OCI-LY7 (cell line): ENCODE measurements around the gene C2CD5. TPM values are rescaled to one million over a fixed set of nuclear protein-coding genes. Genes with fewer than 3 reads are reported as not detected.

ENCODE experiments used
- Bru-seq: library from RNA; stranded (reverse); fragments of 400-500 nt; gene quantifications from one replicate; lab custom pipeline; 2021; lab: Mats Ljungman, UMichigan
- BruChase-seq, 2 experiments: library from RNA; stranded (reverse); fragments of 400-500 nt; gene quantifications; one replicate each; lab custom pipeline; 2021; lab: Mats Ljungman, UMichigan
- BruUV-seq: library from RNA; stranded (reverse); fragments of 400-500 nt; replicated peaks from 2 replicates; lab custom pipeline; 2021; lab: Mats Ljungman, UMichigan
- CTCF ChIA-PET: fragments of 300-600 bp; sonication (Branson Sonifier 250); formaldehyde crosslinking; loops from one replicate; lab custom pipeline; 2022; ENCODE audit warnings: antibody characterized with exemption; ENCODE audit not compliant: unreplicated experiment; lab: Charles Lee
- POLR2A ChIA-PET: fragments of 300-600 bp; sonication (Branson Sonifier 250); formaldehyde crosslinking; loops from one replicate; lab custom pipeline; 2022; ENCODE audit warnings: antibody characterized with exemption; lab: Charles Lee
- DNase-seq: peaks from one replicate; pipeline ENCODE4 v3.0.0-alpha.2; 2015; ENCODE audit warnings: low spot score
- H2AFZ ChIP-seq: fragments of 200-600 bp; sonication (generic), shearing (Covaris generic); 2 replicates; pipeline ENCODE4 v1.6.1; 2014; ENCODE audit warnings: mild to moderate bottlenecking, antibody characterized with exemption, low read length, moderate library complexity
- H3K27ac ChIP-seq: fragments of 200-600 bp; sonication (generic); 2 replicates; pipeline ENCODE4 v1.5.1; 2014; ENCODE audit warnings: mixed run types, low read depth, mild to moderate bottlenecking, moderate library complexity, low read length, inconsistent platforms; ENCODE audit not compliant: poor library complexity, severe bottlenecking
- H3K36me3 ChIP-seq: fragments of 200-600 bp; sonication (generic); 2 replicates; pipeline ENCODE4 v1.6.1; 2014; ENCODE audit warnings: mild to moderate bottlenecking, antibody characterized with exemption, low read length, moderate library complexity, mixed read lengths; ENCODE audit not compliant: insufficient read depth
- H3K4me1 ChIP-seq: fragments of 200-600 bp; sonication (generic); 2 replicates; pipeline ENCODE4 v1.5.1; 2014; ENCODE audit warnings: mild to moderate bottlenecking, low read length; ENCODE audit not compliant: insufficient read depth, poor library complexity, severe bottlenecking
- H3K4me2 ChIP-seq: fragments of 200-600 bp; sonication (generic); 2 replicates; pipeline ENCODE4 v1.6.1; 2014; ENCODE audit warnings: mild to moderate bottlenecking, low read length
- H3K4me3 ChIP-seq: fragments of 200-600 bp; sonication (generic); 2 replicates; pipeline ENCODE4 v1.5.1; 2014; ENCODE audit warnings: mild to moderate bottlenecking, low read depth, low read length; ENCODE audit not compliant: poor library complexity, severe bottlenecking
- H3K79me2 ChIP-seq: fragments of 200-600 bp; sonication (generic); 2 replicates; pipeline ENCODE4 v1.6.1; 2016; ENCODE audit warnings: low read depth, mild to moderate bottlenecking, low read length, moderate library complexity, mixed read lengths; ENCODE audit not compliant: insufficient read depth
- H3K9me2 ChIP-seq: fragments of 200-600 bp; sonication (generic); 2 replicates; pipeline ENCODE4 v1.6.1; 2016; ENCODE audit warnings: mild to moderate bottlenecking, low read length, mixed read lengths; ENCODE audit not compliant: insufficient read depth
- H3K9me3 ChIP-seq: fragments of 200-600 bp; sonication (generic); 2 replicates; pipeline ENCODE4 v1.6.1; 2014; ENCODE audit warnings: mild to moderate bottlenecking, mixed run types, low read length, mixed read lengths
- H4K20me1 ChIP-seq: fragments of 200-600 bp; sonication (generic); 2 replicates; pipeline ENCODE4 v1.6.1; 2014; ENCODE audit warnings: mild to moderate bottlenecking, antibody characterized with exemption, low read length, moderate library complexity, mixed read lengths; ENCODE audit not compliant: insufficient read depth
- CTCF ChIP-seq: fragments of 200-600 bp; sonication (generic); conservative IDR thresholded peaks from 2 replicates; pipeline ENCODE4 v1.5.1; 2014; ENCODE audit warnings: mild to moderate bottlenecking, antibody characterized with exemption, low read length, moderate library complexity, mixed read lengths
- EZH2phosphoT487 ChIP-seq: fragments of 200-600 bp; sonication (generic); IDR thresholded peaks from 2 replicates; pipeline ENCODE4 v1.6.1; 2018; ENCODE audit warnings: low read depth, borderline replicate concordance, mild to moderate bottlenecking, mixed run types, antibody characterized with exemption, low read length, moderate library complexity, mixed read lengths
- intact Hi-C: fragments of 100-400 bp; cut with micrococcal nuclease; formaldehyde crosslinking; loops from one replicate; pipeline ENCODE4 v1.10.0; 2022; ENCODE audit not compliant: unreplicated experiment
- long read RNA-seq: library from polyadenylated mRNA; stranded (forward); transcript quantifications from one replicate; pipeline ENCODE4 v2.0.0, GENCODE V29; 2022
- total RNA-seq, 2 experiments: library from RNA; depleted of rRNA in 1 of 2; stranded (reverse); fragments of >200 nt in 1 of 2; shearing (Covaris generic) in 1 of 2; gene quantifications; 2 replicates each; pipeline ENCODE4 v1.2.3, GENCODE V29; 2014 to 2022

The C2CD5 gene, protein sequence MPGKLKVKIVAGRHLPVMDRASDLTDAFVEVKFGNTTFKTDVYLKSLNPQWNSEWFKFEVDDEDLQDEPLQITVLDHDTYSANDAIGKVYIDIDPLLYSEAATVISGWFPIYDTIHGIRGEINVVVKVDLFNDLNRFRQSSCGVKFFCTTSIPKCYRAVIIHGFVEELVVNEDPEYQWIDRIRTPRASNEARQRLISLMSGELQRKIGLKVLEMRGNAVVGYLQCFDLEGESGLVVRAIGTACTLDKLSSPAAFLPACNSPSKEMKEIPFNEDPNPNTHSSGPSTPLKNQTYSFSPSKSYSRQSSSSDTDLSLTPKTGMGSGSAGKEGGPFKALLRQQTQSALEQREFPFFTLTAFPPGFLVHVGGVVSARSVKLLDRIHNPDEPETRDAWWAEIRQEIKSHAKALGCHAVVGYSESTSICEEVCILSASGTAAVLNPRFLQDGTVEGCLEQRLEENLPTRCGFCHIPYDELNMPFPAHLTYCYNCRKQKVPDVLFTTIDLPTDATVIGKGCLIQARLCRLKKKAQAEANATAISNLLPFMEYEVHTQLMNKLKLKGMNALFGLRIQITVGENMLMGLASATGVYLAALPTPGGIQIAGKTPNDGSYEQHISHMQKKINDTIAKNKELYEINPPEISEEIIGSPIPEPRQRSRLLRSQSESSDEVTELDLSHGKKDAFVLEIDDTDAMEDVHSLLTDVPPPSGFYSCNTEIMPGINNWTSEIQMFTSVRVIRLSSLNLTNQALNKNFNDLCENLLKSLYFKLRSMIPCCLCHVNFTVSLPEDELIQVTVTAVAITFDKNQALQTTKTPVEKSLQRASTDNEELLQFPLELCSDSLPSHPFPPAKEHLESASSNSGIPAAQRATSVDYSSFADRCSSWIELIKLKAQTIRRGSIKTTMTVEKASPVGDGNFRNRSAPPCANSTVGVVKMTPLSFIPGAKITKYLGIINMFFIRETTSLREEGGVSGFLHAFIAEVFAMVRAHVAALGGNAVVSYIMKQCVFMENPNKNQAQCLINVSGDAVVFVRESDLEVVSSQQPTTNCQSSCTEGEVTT
- total RNA-seq (2014; rRNA removed; shearing (Covaris generic)) (19.7 and 28.4 TPM in 2 replicates), total RNA-seq (2022) (50.2 and 61.8 TPM in 2 replicates), Bru-seq, nascent RNA (percentile 87 among the genes with signal in this experiment), BruChase-seq, experiment 1, labeled RNA remaining after a 6-hour chase (percentile 72 among the genes with signal in this experiment), BruChase-seq, experiment 2, labeled RNA remaining after a 2-hour chase (percentile 88 among the genes with signal in this experiment)
- long read RNA-seq, full-length matches to known transcripts, result 17 of 40 reads
- long read RNA-seq, partial matches to known transcripts, result 11 of 40 reads
- long read RNA-seq, other reads (novel, unspliced or antisense), result 12 of 40 reads

DNA sequence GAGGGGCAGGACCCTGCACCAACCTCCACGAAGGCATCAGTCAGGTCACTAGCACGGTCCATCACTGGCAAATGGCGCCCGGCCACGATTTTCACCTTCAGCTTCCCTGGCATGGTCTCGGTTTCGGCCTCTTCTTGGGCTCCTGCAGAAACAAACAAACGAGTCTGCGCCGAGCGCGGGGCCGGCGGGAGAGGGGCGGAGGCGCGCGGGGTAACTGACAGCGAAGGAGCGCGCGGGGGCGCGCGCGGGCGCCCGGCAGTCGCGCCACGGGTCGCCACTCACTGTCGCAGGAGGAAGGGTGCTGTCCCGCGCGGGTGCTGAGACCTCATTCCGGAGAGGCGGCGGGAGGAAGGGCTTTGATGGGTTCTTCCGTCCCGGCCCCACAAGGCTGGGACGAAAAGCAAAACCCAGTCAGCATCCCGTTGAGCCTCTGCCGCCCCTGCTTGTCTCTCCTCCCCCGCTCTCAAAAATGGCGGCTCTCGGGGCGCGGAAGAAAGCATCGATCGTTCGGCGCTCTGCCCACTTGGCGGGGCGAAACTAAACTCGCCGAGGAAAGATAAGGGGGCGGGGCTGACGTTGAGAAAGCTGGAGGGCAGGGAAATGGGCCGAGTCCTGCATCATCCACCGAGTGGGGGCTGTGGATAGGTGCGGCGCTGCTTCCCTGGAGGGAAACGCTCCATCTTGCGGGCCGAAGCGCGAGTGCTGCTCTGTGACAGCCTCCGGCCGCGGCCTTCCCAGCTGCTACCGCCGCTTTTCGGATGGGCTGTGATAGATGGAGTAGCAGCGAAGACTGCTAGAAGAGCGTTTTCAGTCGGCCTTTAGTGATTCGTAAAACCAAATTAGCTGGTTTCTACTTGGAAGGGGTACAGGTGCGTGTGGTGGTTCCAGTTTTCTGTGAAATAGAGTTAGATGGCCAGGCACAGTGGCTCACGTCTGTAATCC lies at the start of gene C2CD5:
C2CD5 (minus strand) TSS at position 505 of the 942 bp plus-strand sequence; CDS start at position 113, 392 bp downstream.
- Histone ChIP-seq H3K4me1 (peaks cover 24% of the 10 kb centered on the region), H2AFZ (peak within 1 kb of the TSS; percentile 90), H3K27ac (peak within 1 kb of the TSS; percentile 78), H3K4me3 (peak within 1 kb of the TSS; percentile 94), H3K36me3 (peaks cover 12% of the 10 kb centered on the region), H4K20me1 (no peaks in the 10 kb centered on the region; the same call in 1 of the 2 replicates), H3K4me2 (peak within 1 kb of the TSS; percentile 89), H3K9me3 (peaks cover 4% of the 10 kb centered on the region; the same call in 1 of the 2 replicates), H3K79me2 (peaks cover 24% of the 10 kb centered on the region; the same call in 1 of the 2 replicates), H3K9me2 (no peaks in the 10 kb centered on the region)
- ChIA-PET CTCF (interaction anchor here (0.5 to 1.0 kb wide), 2 partner anchors 32 to 45 kb away, joined by 3 to 4 read pairs; no protein-coding TSS in a partner anchor), POLR2A (interaction anchor here (0.6 to 0.7 kb wide), 4 partner anchors 9 to 1434 kb away, joined by 3 read pairs; no protein-coding TSS in a partner anchor)
- intact Hi-C loops, result loop anchor here (1.0 to 10.0 kb wide), 3 partner anchors 81 to 887 kb away; partner anchors contain the start of genes CMAS, ETNK1 and LDHB
- TF ChIP-seq CTCF (peak; percentile 52; the same call in 1 of the 2 replicates), EZH2phosphoT487 (no peak)
- TSS peak; percentile 77 for BruUV-seq
- DNase-seq, result peak; percentile 96

GRCh38 chr12:22593864-22594263 lies 49.5 kb upstream of the C2CD5 start:
- H3K79me2 ChIP-seq, result no peaks in the 10 kb centered on the region
- no peaks in the 10 kb centered on the region for H3K4me1 ChIP-seq
- H3K4me2 ChIP-seq, result no peak overlapping the region
- no peak for DNase-seq
- ChIA-PET POLR2A (no interaction called here), CTCF (no interaction called here)
- H3K9me3 ChIP-seq, result no peaks in the 10 kb centered on the region
- TF ChIP-seq CTCF (no peak), EZH2phosphoT487 (no peak)
- intact Hi-C loops, result no loop called here
- no peak overlapping the region for H3K4me3 ChIP-seq
- no peak overlapping the region for H3K27ac ChIP-seq
- no peaks in the 10 kb centered on the region for H4K20me1 ChIP-seq
- no peaks in the 10 kb centered on the region for H3K9me2 ChIP-seq
- BruUV-seq, result no TSS peak
- no peaks in the 10 kb centered on the region for H3K36me3 ChIP-seq
- no peak overlapping the region for H2AFZ ChIP-seq
